ENCODE data around the gene ICE1. TPM values are rescaled to one million over a fixed set of nuclear protein-coding genes. Genes with fewer than 3 reads are reported as not detected.

Gene ICE1
- total RNA-seq, 2 donors from 2014 or later = 19.2 to 20.1 TPM

DNA sequence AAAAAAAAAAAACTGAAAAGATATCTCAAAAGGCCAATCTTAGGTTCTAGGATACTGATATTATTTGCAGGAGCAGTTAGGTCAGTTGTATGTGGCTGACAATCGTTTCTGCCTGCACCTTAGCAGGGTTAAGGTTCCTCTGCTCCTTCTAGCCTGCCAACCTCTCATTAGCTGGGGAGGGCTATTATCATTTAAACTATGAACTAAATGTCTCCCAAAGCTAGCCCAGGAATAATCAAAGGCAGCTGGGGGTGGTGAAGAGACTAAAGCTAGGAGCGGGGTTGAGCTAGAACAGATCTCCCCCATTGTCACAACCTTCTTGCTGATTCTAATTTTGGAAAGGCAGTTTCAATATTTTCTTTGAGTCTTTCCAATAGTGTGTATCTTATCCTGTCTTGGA is 99.9 kb downstream of the ICE1 start:
- Histone ChIP-seq H3K27me3 (no peaks in the 10 kb centered on the region), H3K4me1 (no peaks in the 10 kb centered on the region), H3K9ac (ENCODE audit: low read depth in 2 of 2, low read length in 2 of 2) (no peak overlapping the region), H3K27ac (no peak overlapping the region), H3K9me3 (no peaks in the 10 kb centered on the region), H3K4me3 (no peak overlapping the region), H3K36me3 (no peaks in the 10 kb centered on the region)
- no peak for DNase-seq
- TF ChIP-seq, protein P1, sequence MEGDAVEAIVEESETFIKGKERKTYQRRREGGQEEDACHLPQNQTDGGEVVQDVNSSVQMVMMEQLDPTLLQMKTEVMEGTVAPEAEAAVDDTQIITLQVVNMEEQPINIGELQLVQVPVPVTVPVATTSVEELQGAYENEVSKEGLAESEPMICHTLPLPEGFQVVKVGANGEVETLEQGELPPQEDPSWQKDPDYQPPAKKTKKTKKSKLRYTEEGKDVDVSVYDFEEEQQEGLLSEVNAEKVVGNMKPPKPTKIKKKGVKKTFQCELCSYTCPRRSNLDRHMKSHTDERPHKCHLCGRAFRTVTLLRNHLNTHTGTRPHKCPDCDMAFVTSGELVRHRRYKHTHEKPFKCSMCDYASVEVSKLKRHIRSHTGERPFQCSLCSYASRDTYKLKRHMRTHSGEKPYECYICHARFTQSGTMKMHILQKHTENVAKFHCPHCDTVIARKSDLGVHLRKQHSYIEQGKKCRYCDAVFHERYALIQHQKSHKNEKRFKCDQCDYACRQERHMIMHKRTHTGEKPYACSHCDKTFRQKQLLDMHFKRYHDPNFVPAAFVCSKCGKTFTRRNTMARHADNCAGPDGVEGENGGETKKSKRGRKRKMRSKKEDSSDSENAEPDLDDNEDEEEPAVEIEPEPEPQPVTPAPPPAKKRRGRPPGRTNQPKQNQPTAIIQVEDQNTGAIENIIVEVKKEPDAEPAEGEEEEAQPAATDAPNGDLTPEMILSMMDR (IDR thresholded peaks at IDR 0.05) = no peak
- intact Hi-C loops (cut with DNase I) = no loop called here

DNA sequence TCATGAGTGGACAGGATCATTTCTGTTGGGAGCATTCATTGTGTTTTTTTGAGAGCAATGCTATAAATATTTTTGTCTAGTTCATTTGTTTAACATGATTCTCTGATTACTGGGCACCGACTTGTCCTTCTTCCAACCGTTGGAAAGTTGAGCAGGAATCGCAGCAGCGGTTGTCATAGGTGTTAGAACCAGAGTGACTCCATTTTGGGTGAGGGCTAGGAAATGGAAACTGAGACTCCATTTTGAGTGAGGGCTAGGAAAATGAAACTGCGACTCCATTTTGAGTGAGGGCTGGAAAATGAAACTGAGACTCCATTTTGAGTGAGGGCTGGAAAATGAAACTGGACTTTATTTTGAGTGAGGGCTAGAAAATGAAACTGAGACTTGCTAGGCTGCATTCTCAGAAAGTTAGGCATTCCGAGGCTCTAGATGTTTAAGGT is 100.6 kb downstream of the ICE1 start:
- Histone ChIP-seq H3K27ac (no peak overlapping the region), H3K36me3 (no peaks in the 10 kb centered on the region), H3K4me3 (no peak overlapping the region), H3K9ac (ENCODE audit: low read depth in 2 of 2, low read length in 2 of 2) (no peak overlapping the region), H3K4me1 (no peaks in the 10 kb centered on the region), H3K27me3 (no peaks in the 10 kb centered on the region), H3K9me3 (no peaks in the 10 kb centered on the region)
- intact Hi-C loops (cut with DNase I) = no loop called here
- no peak for DNase-seq
- TF ChIP-seq, protein P1 (IDR thresholded peaks at IDR 0.05) = no peak

DNA sequence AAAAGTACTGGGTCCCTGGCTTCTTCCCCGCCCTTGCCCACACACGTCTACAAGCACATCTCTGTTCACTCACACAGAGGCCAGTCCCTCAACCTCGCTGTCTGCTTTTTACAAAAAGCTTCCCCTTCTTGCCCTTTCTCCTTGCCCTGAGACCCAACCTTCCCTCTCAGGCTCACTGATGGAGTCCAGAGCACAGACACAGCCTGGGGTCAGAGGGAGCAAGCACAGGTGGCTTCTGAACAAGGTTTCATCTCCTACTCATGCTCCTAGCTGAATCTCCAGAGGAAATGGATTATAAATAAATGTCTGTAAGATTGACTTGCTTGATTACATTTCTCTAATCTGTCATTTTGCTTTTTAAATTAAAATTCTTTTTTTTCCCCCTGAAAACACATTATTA is 101.8 kb downstream of the ICE1 start:
- intact Hi-C loops (cut with DNase I) = no loop called here
- H3K36me3 ChIP-seq = no peaks in the 10 kb centered on the region
- H3K4me1 ChIP-seq = no peaks in the 10 kb centered on the region
- H3K9me3 ChIP-seq = no peaks in the 10 kb centered on the region
- TF ChIP-seq, protein P1 (IDR thresholded peaks at IDR 0.05) = no peak
- no peak overlapping the region for H3K4me3 ChIP-seq
- H3K27me3 ChIP-seq = no peaks in the 10 kb centered on the region
- no peak overlapping the region for H3K9ac ChIP-seq (ENCODE audit: low read depth in 2 of 2, low read length in 2 of 2)
- DNase-seq = no peak
- H3K27ac ChIP-seq = no peak overlapping the region

DNA sequence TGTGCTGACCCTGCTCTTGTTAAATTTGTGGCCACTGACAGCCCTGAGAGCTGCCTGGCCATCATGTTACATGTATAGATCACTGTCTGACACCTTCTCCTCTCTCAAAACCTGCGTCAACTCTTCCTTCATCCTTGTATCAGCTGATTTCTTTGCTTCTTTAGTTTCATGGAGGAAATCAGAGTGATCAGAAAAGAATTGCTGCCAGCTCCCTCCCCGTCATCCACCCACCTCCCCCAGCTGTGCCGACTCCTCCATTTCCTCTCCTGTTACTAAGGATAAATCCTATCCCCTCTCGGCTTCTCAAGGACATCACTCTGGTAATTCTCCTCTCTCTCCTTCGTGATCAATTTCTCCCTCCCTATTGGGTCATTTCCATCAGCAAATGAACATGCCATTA is 108.9 kb downstream of the ICE1 start:
- Histone ChIP-seq H3K36me3 (no peaks in the 10 kb centered on the region), H3K4me3 (no peak overlapping the region), H3K9me3 (no peaks in the 10 kb centered on the region), H3K4me1 (no peaks in the 10 kb centered on the region), H3K27ac (no peak overlapping the region), H3K27me3 (no peaks in the 10 kb centered on the region), H3K9ac (ENCODE audit: low read depth in 2 of 2, low read length in 2 of 2) (no peak overlapping the region)
- DNase-seq = no peak
- TF ChIP-seq, protein P1 (IDR thresholded peaks at IDR 0.05) = no peak
- intact Hi-C loops (cut with DNase I) = no loop called here

DNA sequence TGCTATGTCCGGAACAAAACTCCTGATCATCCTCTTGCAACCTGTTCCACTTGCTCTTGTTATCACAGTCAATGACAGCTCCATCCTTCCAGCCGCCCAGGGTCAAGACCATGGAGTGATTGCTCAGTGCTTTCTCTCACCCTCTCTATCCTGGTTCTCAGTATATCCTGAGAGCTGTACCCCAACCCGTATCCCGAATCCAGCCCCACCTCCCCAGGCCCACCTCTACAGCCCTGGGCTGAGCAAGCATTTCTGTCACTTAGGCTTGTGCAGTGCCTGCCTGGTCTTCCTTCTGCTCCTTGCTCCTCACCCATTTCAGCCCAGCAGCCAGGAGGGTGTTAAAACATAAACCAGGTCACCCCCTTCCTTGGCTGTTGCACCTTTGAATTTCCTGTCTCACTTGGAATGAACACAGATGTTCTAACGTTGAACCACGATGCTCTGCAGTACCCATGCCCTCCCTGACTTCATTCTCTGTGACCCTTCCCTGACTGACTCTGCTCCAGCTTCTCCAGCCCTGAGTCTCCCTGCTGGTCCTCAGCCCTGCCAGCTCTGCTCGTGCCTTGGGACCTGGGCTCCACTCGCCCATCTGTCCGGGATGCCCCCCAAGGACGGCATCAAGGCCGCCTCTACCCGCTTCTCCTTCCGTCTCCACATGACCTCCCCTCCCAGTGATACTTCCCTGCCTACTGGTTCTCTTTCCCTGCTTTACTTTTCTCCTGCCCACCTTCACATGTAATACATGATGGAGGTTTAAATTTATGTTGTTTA is 110.0 kb downstream of the ICE1 start:
- Histone ChIP-seq H3K27me3 (no peaks in the 10 kb centered on the region), H3K4me1 (no peaks in the 10 kb centered on the region), H3K27ac (no peak overlapping the region), H3K4me3 (no peak overlapping the region), H3K9ac (ENCODE audit: low read depth in 2 of 2, low read length in 2 of 2) (no peak overlapping the region), H3K9me3 (no peaks in the 10 kb centered on the region), H3K36me3 (no peaks in the 10 kb centered on the region)
- intact Hi-C loops (cut with DNase I) = no loop called here
- no peak for DNase-seq
- TF ChIP-seq, protein P1 (IDR thresholded peaks at IDR 0.05) = no peak
